H9 (cell line): ENCODE data around the gene BCKDHB. TPM values are rescaled to one million over a fixed set of nuclear protein-coding genes. Genes with fewer than 3 reads are reported as not detected.

Source experiments
- DNase-seq: peaks from one replicate; pipeline ENCODE4 v3.0.0-alpha.2; 2017
- H2AFZ ChIP-seq: one replicate; pipeline ENCODE4 v1.6.1; 2013; ENCODE audit warnings: mild to moderate bottlenecking, low read length, control low read depth, moderate library complexity
- H2AK5ac ChIP-seq: 2 replicates; pipeline ENCODE4 v1.6.1; 2013; ENCODE audit warnings: low read length, control low read depth, mixed read lengths; ENCODE audit not compliant: insufficient read length
- H2BK120ac ChIP-seq: one replicate; pipeline ENCODE4 v1.6.1; 2013; ENCODE audit warnings: low read depth, mild to moderate bottlenecking, low read length, control low read depth, inconsistent platforms; ENCODE audit not compliant: poor library complexity, severe bottlenecking
- H2BK12ac ChIP-seq: 2 replicates; pipeline ENCODE4 v1.6.1; 2013; ENCODE audit warnings: low read length, control low read depth, mixed read lengths, low read depth; ENCODE audit not compliant: insufficient read length
- H2BK15ac ChIP-seq: 2 replicates; pipeline ENCODE4 v1.6.1; 2013; ENCODE audit warnings: low read depth, low read length, control low read depth
- H2BK20ac ChIP-seq: one replicate; pipeline ENCODE4 v1.6.1; 2013; ENCODE audit warnings: low read depth, mild to moderate bottlenecking, low read length, control low read depth, inconsistent platforms; ENCODE audit not compliant: poor library complexity, severe bottlenecking
- H2BK5ac ChIP-seq: 2 replicates; pipeline ENCODE4 v1.6.1; 2013; ENCODE audit warnings: low read length, control low read depth, mixed read lengths; ENCODE audit not compliant: insufficient read length
- H3K14ac ChIP-seq: 2 replicates; pipeline ENCODE4 v1.6.1; 2013; ENCODE audit warnings: low read length, control low read depth; ENCODE audit not compliant: insufficient read depth
- H3K18ac ChIP-seq: 2 replicates; pipeline ENCODE4 v1.6.1; 2013; ENCODE audit warnings: low read depth, mild to moderate bottlenecking, mixed read lengths, low read length, control low read depth; ENCODE audit not compliant: insufficient read length
- H3K23ac ChIP-seq: 2 replicates; pipeline ENCODE4 v1.6.1; 2013; ENCODE audit warnings: low read length, control low read depth, mixed read lengths, low read depth; ENCODE audit not compliant: insufficient read length
- H3K23me2 ChIP-seq: 2 replicates; pipeline ENCODE4 v1.6.1; 2013; ENCODE audit warnings: low read depth, mild to moderate bottlenecking, mixed read lengths, low read length, control low read depth; ENCODE audit not compliant: insufficient read length, poor library complexity, severe bottlenecking
- H3K27ac ChIP-seq: 2 replicates; pipeline ENCODE4 v1.5.1; 2013; ENCODE audit warnings: low read length, control low read depth, mixed read lengths, low read depth; ENCODE audit not compliant: insufficient read length
- H3K27me3 ChIP-seq: 2 replicates; pipeline ENCODE4 v1.6.1; 2013; ENCODE audit warnings: low read length, control low read depth, inconsistent platforms; ENCODE audit not compliant: insufficient read depth
- H3K4ac ChIP-seq: 2 replicates; pipeline ENCODE4 v1.6.1; 2013; ENCODE audit warnings: low read depth, mild to moderate bottlenecking, control low read depth, inconsistent platforms, low read length, moderate library complexity
- H3K4me1 ChIP-seq: 2 replicates; pipeline ENCODE4 v1.6.1; 2013; ENCODE audit warnings: low read length, control low read depth, inconsistent platforms; ENCODE audit not compliant: insufficient read depth
- H3K4me2 ChIP-seq: 2 replicates; pipeline ENCODE4 v1.6.1; 2013; ENCODE audit warnings: low read length, control low read depth, mixed read lengths; ENCODE audit not compliant: insufficient read length, insufficient read depth
- H3K56ac ChIP-seq: 2 replicates; pipeline ENCODE4 v1.6.1; 2013; ENCODE audit warnings: low read depth, mild to moderate bottlenecking, mixed read lengths, low read length, control low read depth; ENCODE audit not compliant: insufficient read length
- H3K79me1 ChIP-seq: 2 replicates; pipeline ENCODE4 v1.6.1; 2013; ENCODE audit warnings: low read depth, mild to moderate bottlenecking, moderate library complexity, low read length, control low read depth, inconsistent platforms; ENCODE audit not compliant: insufficient read depth, poor library complexity, severe bottlenecking
- H3K79me2 ChIP-seq: 2 replicates; pipeline ENCODE4 v1.6.1; 2013; ENCODE audit warnings: low read length, control low read depth, inconsistent platforms; ENCODE audit not compliant: insufficient read depth
- H3K9ac ChIP-seq: 2 replicates; pipeline ENCODE4 v1.6.1; 2013; ENCODE audit warnings: low read length, control low read depth, mixed read lengths; ENCODE audit not compliant: insufficient read length; ENCODE audit errors: extremely low read depth
- H3K9me3 ChIP-seq: one replicate; pipeline ENCODE4 v1.6.1; 2013; ENCODE audit warnings: low read depth, low read length, inconsistent platforms; ENCODE audit not compliant: control insufficient read depth
- H3T11ph ChIP-seq: one replicate; pipeline ENCODE4 v1.6.1; 2013; ENCODE audit warnings: mild to moderate bottlenecking, low read length, control low read depth, inconsistent platforms
- H4K20me1 ChIP-seq: one replicate; pipeline ENCODE4 v1.6.1; 2013; ENCODE audit not compliant: control insufficient read depth, insufficient read length, insufficient read depth
- H4K5ac ChIP-seq: 2 replicates; pipeline ENCODE4 v1.6.1; 2013; ENCODE audit warnings: low read depth, mild to moderate bottlenecking, mixed read lengths, low read length, control low read depth; ENCODE audit not compliant: insufficient read length
- H4K8ac ChIP-seq: replicated peaks from 2 replicates; pipeline ENCODE4 v1.6.1; 2013; ENCODE audit warnings: low read length, control low read depth, mixed read lengths, low read depth; ENCODE audit not compliant: insufficient read length
- H4K91ac ChIP-seq: 2 replicates; pipeline ENCODE4 v1.6.1; 2013; ENCODE audit warnings: low read depth, mild to moderate bottlenecking, moderate library complexity, mixed read lengths, low read length, control low read depth; ENCODE audit not compliant: insufficient read length
- H3K27ac Mint-ChIP-seq, 3 experiments: 2 replicates in 2 of 3; 3 replicates in 1 of 3; pipeline ENCODE4 v1.8.0; 2020 to 2021; ENCODE audit warnings: mixed read lengths in 3 of 3, mild to moderate bottlenecking in 1 of 3, moderate library complexity in 1 of 3
- H3K27me3 Mint-ChIP-seq: 2 replicates; pipeline ENCODE4 v1.8.0; 2021; ENCODE audit warnings: low read depth, mild to moderate bottlenecking, moderate library complexity, mixed read lengths
- H3K36me3 Mint-ChIP-seq, 3 experiments: 2 replicates in 2 of 3; 3 replicates in 1 of 3; pipeline ENCODE4 v1.8.0; 2020 to 2021; ENCODE audit warnings: low read depth in 3 of 3, mixed read lengths in 3 of 3; ENCODE audit not compliant: insufficient read depth in 1 of 3
- H3K4me1 Mint-ChIP-seq, 2 experiments: 2 replicates each; pipeline ENCODE4 v1.8.0; 2020; ENCODE audit warnings: mixed read lengths in 2 of 2
- H3K4me3 Mint-ChIP-seq, 2 experiments: 2 replicates in 1 of 2; 3 replicates in 1 of 2; pipeline ENCODE4 v1.8.0; 2020 to 2021; ENCODE audit warnings: mild to moderate bottlenecking in 2 of 2, mixed read lengths in 2 of 2, moderate library complexity in 1 of 2
- H3K9me3 Mint-ChIP-seq, 2 experiments: 2 replicates in 1 of 2; 3 replicates in 1 of 2; pipeline ENCODE4 v1.8.0; 2020; ENCODE audit warnings: mild to moderate bottlenecking in 2 of 2, mixed read lengths in 2 of 2, moderate library complexity in 1 of 2
- WGBS: extraction: QIAGEN DNeasy Blood & Tissue Kit; methylation state at CpG from one replicate; pipeline ENCODE4 v1.1.7; 2013; ENCODE audit warnings: missing lambda C conversion rate, low lambda C conversion rate, mixed read lengths; ENCODE audit not compliant: insufficient read length; ENCODE audit errors: extremely low coverage; 5-methylcytosine and 5-hydroxymethylcytosine counted together
- total RNA-seq: library from RNA; stranded (reverse); gene quantifications from 2 replicates; pipeline ENCODE4 v1.2.1, GENCODE V29; 2021
- TF ChIP-seq, protein P1 (sequence below): fragments of 200-600 bp; sonication (generic); conservative IDR thresholded peaks from 3 replicates; pipeline ENCODE4 v1.8.0; 2021; ENCODE audit warnings: antibody characterized with exemption, mild to moderate bottlenecking

Gene BCKDHB
- total RNA-seq, 1 experiment from 2014 or later, result 26.6 TPM

DNA sequence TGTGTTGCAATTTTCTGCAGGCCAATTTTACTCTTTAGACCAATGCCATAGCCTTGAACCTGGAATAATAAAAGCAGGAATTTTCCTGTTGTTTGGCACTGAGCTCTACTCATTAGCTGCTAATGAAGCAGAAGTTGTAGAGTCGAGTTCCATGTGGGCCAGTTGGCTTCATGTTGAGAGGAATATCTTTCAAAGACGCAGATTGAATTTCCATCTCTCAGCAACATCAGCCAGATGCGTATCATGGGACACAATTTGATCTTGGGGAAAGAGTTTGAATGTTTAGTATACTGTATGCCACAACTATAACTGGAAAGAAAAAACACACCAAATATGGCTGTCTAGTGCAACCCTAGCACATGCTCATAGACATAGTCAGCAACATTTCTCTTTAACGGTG lies 259.6 kb downstream of the BCKDHB start:
- no peak overlapping the region for H2BK120ac ChIP-seq
- no peak overlapping the region for H3K18ac ChIP-seq

More for the DNA sequence above, 259.6 kb downstream of the BCKDHB start:
- no peak overlapping the region for H2AK5ac ChIP-seq
- H2BK15ac ChIP-seq, result no peak overlapping the region
- H3K4me2 ChIP-seq, result no peak overlapping the region
- no peak overlapping the region for H3K23ac ChIP-seq
- H4K5ac ChIP-seq, result no peak overlapping the region
- peaks cover 3% of the 10 kb centered on the region; the same call in 1 of the 2 replicates for H3K27me3 ChIP-seq
- DNase-seq, result no peak
- TF ChIP-seq, protein P1, sequence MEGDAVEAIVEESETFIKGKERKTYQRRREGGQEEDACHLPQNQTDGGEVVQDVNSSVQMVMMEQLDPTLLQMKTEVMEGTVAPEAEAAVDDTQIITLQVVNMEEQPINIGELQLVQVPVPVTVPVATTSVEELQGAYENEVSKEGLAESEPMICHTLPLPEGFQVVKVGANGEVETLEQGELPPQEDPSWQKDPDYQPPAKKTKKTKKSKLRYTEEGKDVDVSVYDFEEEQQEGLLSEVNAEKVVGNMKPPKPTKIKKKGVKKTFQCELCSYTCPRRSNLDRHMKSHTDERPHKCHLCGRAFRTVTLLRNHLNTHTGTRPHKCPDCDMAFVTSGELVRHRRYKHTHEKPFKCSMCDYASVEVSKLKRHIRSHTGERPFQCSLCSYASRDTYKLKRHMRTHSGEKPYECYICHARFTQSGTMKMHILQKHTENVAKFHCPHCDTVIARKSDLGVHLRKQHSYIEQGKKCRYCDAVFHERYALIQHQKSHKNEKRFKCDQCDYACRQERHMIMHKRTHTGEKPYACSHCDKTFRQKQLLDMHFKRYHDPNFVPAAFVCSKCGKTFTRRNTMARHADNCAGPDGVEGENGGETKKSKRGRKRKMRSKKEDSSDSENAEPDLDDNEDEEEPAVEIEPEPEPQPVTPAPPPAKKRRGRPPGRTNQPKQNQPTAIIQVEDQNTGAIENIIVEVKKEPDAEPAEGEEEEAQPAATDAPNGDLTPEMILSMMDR, result no peak
- H3K79me1 ChIP-seq, result no peaks in the 10 kb centered on the region
- H2AFZ ChIP-seq, result no peak overlapping the region
- H3K4ac ChIP-seq, result no peak overlapping the region
- no peak overlapping the region for H2BK20ac ChIP-seq
- no peak overlapping the region for H3K9ac ChIP-seq
- H3K9me3 Mint-ChIP-seq, result no peaks in the 10 kb centered on the region; a peak in 1 of 5 replicates
- H3K56ac ChIP-seq, result no peak overlapping the region
- H3K23me2 ChIP-seq, result no peaks in the 10 kb centered on the region
- H3K27me3 Mint-ChIP-seq, result no peaks in the 10 kb centered on the region
- H3K4me1 ChIP-seq, result no peaks in the 10 kb centered on the region
- H2BK12ac ChIP-seq, result no peak overlapping the region
- no peak overlapping the region for H3K27ac ChIP-seq
- no peak overlapping the region for H3K14ac ChIP-seq
- H4K91ac ChIP-seq, result no peak overlapping the region
- no CpG with 5 or more reads among the region's 4 CpGs for WGBS
- no peaks in the 10 kb centered on the region for H3K9me3 ChIP-seq
- no peak overlapping the region for H3K27ac Mint-ChIP-seq
- no peak overlapping the region for H4K8ac ChIP-seq
- no peak overlapping the region for H3T11ph ChIP-seq
- H4K20me1 ChIP-seq, result no peaks in the 10 kb centered on the region
- H3K36me3 Mint-ChIP-seq, result peaks cover 0 to 2% (median 0%) of the 10 kb centered on the region in 3 experiments; a peak in 2 of 7 replicates
- no peaks in the 10 kb centered on the region; the same call in 1 of the 2 replicates for H3K79me2 ChIP-seq
- H3K4me3 Mint-ChIP-seq, result no peak overlapping the region
- peaks cover 0 to 9% of the 10 kb centered on the region in 2 experiments; a peak in 1 of 4 replicates for H3K4me1 Mint-ChIP-seq
- no peak overlapping the region for H2BK5ac ChIP-seq
